GF-D8 (cell line): ENCODE measurements around the gene ERBB2.

Experiments used
- DNase-seq: peaks from one replicate; lab custom pipeline; 2025; lab: John Stamatoyannopoulos, UW

ERBB2 gene

DNA sequence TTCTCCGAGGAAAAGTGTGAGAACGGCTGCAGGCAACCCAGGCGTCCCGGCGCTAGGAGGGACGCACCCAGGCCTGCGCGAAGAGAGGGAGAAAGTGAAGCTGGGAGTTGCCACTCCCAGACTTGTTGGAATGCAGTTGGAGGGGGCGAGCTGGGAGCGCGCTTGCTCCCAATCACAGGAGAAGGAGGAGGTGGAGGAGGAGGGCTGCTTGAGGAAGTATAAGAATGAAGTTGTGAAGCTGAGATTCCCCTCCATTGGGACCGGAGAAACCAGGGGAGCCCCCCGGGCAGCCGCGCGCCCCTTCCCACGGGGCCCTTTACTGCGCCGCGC lies at the start of gene ERBB2:
Gene ERBB2, plus strand, starts transcription at position 247 of the 330 bp plus-strand sequence. CDS start 175 bp downstream, outside the sequence.
- no peak for DNase-seq

- no peak for DNase-seq
Observed at GRCh38 chr17:39650121-39650579, 49.7 kb upstream of the ERBB2 start.

DNA sequence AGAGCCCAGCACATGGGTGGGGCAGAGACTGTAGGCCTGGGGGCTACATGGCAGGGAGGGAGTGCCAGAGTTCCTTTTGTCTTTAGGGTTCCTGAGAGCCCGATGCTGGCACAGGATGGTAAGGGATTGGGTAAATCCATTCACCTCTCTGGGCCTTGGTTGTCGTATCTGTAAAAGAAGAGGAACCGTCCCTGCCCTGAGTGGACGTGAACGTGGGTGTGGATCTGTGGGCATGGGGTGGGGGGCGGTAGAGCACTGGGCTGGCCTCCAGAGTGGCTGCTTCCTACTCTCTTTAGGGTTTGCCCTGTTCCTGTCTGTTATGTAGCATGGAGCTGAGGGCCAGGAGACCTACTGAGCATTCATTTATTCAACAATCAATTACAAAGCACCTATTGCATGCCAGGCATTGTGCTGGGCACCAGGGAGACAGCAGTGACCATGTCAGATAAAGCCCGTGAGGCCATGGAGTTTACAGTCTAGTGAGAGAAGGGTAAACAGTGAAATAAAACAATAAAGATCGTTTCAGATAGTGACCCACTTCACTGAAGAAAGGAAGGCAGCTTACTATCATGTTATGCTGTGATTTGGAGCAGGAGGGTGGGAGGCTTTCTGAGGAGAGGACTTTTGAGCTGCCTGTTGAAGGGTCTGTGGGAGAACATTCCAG lies 47.8 kb upstream of the ERBB2 start:
- DNase-seq, result no peak

DNA sequence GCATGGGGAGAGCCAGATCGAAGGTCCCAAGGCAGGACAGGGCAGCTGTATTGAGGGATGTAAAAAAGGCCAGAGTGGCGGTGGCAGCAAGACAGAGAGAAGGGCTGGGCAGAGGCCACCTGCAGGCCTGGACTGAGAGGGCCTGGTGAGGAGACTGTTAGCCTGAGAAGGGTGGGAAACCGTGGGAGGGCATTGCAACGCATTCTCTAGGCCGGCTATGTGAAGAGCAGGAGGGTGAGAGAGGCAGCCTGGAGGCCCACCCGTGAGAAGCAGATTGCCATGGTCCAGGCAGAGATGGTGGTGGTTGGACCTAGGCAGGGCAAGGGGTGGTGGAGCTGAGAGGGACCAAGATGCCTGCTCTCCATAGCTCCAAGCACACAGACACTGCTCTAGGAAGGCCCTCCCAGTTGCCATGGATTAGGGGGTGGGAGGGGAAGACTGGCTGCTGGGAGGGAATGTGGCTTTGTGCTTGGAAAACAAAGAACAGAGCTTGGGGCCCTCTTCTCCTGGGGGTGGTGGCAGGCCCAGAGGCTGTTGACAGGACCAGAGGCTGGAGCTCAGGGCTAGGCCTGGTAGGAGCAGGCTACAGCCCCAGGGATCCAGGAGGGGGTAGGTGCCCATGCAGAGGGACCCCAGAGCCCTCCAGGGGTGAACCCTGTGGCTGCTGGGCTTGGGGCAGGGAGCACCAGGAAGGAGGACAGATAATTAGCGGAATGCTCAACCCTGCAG lies 47.1 kb upstream of the ERBB2 start:
- no peak for DNase-seq

- DNase-seq, result no peak
Observed at GRCh38 chr17:39653316-39653661, 46.6 kb upstream of the ERBB2 start.

DNA sequence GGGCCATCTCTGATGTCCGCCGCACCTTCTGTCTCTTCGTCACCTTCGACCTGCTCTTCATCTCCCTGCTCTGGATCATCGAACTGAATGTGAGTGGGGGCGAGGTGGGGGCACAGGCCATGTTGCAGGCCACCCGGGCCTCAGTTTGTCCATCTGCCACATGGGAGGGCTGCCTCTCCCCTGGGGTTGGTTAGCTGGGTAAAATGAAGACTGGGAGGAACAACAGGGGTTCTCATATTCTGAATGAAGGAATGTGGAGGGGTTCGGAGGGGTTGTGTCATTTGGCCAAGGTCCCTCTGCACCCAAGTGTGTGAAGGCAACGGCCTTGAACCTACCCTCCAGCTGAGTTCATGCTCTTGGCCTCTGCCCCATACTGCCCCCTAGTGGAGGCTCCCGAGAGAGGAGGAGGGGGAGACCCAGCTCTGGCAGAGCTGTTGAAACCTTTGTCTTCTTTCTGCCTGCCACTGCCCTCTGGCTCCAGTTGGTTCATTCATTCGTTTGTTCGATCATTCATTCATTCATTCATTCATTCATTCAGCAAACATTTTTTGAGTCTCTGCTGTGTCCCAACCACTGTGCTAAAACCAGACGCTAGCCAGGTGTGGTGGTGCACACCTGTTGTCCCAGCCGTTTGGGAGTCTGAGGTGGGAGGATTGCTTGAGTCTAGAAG lies 46.1 kb upstream of the ERBB2 start:
- DNase-seq, result no peak

DNA sequence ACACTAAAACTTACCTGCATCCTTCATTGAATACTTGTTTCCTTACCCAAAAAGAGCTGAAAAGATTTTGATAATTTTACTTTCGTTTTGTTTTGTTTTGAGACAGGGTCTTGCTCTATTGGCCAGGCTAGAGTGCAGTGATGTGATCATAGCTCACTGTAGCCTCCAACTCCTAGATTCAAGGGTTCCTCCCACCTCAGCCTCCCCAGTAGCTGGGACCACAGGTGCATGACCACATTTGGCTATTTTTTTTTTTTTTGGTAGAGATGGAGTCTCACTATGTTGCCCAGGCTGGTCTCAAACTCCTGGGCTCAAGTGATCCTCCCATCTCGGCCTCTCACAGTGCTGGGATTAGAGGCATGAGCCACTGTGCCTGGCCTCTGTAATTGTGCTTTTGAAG lies 44.8 kb upstream of the ERBB2 start:
- no peak for DNase-seq

DNA sequence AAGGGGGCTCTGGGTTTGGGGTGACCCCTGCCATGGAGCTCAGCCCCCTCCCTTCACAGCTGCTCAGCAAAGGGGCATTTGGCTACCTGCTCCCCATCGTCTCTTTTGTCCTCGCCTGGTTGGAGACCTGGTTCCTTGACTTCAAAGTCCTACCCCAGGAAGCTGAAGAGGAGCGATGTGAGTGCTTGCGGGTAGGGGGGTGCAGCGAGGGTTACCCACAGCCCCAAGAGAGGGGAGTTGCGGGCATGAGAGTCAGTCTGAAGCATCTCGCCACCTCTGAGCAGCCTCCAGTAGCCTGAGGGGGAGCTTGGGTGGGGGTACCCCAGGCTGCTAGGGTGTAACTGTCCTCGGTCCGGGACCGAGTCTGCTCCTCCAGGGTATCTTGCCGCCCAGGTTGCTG lies 41.5 kb upstream of the ERBB2 start:
- no peak for DNase-seq

DNA sequence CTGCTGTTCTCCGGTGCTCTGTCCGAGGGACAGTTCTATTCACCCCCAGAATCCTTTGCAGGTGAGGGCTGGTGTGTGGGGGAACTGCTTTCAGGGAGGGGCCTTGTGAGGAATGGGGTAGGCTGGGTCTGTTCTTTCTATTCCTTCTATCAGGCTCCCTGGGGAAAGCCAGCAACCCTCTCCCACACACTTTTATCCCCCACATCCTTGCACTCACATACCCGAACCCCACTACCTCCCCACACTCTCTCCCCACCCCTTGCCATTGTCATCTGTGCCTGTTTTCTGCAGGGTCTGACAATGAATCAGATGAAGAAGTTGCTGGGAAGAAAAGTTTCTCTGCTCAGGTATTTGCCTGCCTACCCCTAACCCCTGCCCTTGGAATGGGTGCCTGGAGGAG lies 41.1 kb upstream of the ERBB2 start:
- DNase-seq, result no peak

- DNase-seq, result no peak
Observed at GRCh38 chr17:39659279-39660010, 40.4 kb upstream of the ERBB2 start.

GRCh38 chr17:39660011-39660360 lies 39.9 kb upstream of the ERBB2 start:
- DNase-seq, result no peak

DNA sequence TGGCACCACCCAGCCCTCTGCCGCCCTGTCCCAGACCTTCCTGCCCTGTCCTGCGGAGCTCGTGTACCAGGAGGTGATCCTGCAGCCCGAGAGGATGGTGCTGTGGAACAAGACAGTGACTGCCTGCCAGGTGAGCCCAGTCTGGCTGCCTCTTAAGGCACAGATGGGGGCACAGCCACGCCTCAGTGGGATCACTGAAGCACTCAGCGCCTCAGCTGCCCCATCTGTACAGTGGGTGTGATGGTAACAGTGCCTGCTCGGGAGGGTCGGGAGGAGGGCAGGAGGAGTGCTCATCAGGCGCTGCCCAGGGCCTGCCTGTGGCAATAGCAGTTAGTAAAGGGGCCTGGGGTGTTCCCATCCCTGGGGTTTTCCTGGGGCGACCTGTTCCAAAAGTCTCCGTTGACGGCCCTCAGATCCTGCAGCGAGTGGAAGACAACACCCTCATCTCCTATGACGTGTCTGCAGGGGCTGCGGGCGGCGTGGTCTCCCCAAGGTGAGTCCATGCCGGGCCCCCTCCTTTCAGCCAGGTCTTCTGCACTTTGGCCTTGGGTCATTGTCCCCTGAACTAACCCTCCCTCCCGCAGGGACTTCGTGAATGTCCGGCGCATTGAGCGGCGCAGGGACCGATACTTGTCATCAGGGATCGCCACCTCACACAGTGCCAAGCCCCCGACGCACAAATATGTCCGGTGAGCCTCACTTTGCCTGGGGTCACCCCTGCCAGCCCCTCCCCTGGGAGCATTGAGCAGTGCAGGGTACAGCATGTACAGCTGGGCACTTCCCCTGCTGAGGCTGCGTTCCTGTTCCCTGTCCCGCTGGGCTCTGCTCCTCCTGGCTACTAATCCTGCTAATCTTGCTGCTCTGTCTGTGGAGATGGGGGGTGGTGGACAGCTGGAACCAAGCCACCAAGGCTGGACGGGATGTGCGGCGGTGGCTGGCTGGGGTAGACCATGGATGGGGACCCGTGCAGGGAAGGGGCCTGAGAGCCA lies 39.2 kb upstream of the ERBB2 start:
- DNase-seq, result no peak

- DNase-seq, result no peak
Observed at GRCh38 chr17:39661744-39662541, 37.9 kb upstream of the ERBB2 start.

- no peak for DNase-seq
Observed at GRCh38 chr17:39662551-39663339, 37.1 kb upstream of the ERBB2 start.

DNA sequence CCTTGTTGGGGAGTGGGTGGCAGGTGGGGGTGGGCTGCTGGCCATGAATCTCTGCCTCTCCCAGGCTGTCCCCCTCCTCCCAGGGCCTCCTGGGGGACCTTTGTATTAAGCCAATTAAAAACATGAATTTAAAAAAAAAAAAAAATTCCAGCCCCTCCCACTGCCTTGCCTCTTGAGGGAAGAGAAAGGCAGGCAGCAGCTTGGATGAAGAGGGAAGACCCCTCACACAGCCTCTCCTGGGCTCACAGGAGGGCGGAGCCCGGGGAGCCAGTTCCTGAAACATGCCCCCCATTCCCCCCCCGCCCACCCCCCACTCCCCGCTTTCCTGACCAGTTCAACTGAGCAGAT lies 36.5 kb upstream of the ERBB2 start:
- no peak for DNase-seq

- no peak for DNase-seq
Observed at GRCh38 chr17:39663688-39664580, 35.9 kb upstream of the ERBB2 start.

DNA sequence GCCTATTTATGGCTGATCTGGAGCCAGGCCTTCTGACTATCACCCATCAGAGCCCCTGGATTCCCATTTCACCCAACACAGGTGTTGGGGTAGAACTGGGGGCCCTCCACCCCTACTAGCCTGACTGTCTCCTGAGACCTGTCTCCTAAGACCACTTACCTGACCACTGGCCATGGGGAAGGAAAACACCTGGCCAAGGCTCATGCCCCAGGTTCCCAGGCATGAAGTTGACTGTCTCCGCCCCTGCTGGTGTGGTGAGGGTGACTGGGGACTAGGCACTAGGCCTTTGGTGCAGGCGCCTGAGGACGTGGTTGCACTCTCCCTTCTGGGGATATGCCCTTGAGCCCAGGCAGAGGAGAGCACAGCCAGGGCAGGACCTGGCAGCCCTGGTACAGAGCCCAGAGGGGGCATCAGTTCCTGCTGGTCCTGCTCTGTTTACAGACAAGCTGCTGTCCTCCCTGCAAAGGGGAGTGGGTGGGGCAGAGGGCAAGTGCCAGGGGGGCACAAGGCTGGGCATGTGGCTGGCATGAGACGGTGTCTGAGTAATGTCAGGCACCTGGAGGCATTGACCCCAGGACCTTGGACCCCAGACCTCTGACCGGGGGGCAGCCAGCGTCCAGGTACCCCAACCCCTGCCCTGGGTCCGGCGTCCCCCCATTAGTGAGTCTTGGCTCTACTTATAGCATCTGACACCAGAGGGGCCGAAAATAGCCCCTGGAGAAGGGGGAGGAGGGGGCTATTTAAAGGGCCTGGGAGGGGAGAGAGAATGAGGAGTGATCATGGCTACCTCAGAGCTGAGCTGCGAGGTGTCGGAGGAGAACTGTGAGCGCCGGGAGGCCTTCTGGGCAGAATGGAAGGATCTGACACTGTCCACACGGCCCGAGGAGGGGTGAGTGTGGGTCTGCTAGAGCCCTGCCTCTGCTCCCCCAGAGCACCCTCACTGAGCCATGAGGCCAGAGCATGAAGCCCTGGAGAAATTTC lies 35.0 kb upstream of the ERBB2 start, which contains the start of gene TCAP:
Gene TCAP, plus strand, starts transcription at position 769 of the 981 bp plus-strand sequence. Its CDS starts 11 bp downstream, at position 780.
- no peak for DNase-seq
